NCI-H2107 (cell line): ENCODE data around the gene PRR22.
"Not testable (repeated sequence)": the region's sequence is repeated elsewhere in the genome, so short reads cannot be mapped to it uniquely, and the experiment has no call there.

Experiments
- DNase-seq: peaks from one replicate; lab custom pipeline; 2025; lab: John Stamatoyannopoulos, UW

Gene PRR22

DNA sequence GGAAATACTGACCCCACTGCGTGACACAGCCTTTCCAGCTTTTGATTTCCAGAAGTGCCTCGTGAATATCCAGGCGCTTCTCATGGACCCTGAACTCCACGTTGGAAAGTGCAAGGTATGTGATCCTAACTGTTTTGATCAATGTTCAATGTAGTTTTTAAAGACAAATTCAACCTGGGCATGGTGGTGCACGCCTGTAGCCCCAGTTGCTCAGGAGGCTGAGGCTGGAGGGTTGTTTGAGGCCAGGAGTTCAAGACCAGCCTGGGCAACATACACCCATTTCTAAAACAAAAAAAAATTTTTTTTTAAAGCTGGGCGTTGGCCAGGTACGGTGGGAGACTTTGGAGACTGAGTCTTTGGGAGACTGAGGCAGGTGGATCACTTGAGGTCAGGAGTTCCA, 32.8 kb downstream of the PRR22 start:
- DNase-seq = no peak

GRCh38 chr19:5749505-5749904, 35.0 kb downstream of the PRR22 start:
- DNase-seq = no peak

DNA sequence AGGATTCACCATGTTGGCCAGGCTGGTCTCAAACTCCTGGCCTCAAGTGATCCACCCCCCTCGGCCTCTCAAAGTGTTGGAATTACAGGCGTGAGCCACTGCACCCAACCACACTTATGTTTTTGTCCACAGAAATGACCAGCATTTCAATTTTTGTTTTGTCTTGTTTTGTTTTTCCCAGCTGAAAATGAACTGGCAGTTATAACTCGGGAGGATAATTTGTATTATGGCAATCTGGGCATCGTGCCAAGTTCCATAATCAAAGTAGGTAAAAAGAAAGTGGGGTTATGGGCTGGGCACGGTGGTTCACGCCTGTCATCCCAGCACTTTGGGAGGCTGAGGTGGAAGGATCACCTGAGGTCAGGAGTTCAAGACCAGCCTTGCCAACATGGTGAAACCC, 35.6 kb downstream of the PRR22 start:
- not testable (repeated sequence) for DNase-seq

DNA sequence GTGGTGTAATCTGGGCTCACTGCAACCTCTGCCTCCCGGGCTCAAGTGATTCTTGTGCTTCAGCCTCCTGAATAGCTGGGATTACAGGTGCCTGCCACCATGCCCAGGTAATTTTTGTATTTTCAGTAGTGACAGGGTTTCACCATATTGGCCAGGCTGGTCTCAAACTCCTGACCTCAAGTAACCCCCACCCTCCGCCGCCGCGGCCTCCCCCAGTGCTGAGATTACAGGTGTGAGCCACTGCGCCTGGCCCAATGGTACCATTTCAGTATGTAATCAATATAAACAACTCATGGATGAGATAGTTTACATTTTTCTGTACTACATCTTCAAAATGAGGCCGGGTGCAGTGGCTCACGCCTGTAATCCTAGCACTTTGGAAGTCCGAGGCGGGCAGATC, 39.5 kb downstream of the PRR22 start:
- DNase-seq = not testable (repeated sequence)

DNA sequence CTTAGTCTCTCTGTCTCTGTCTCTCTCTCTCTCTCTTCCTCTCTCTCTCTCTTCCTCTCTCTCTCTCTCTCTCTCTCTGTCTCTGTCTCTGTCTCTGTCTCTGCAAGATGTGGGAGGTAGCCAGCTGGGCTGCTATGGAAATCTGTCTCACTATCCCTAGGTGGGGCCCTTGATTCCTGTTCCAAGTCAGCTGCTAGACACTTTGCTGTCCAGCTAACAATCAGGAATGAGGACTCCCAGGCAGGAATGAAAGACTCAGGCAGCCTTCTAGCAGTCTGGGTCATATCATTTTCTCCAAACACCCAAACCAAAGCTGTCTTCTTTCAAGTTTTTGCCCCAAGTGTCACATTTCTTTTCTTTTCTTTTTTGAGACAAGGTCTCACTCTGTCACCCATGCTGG, 40.9 kb downstream of the PRR22 start:
- DNase-seq = no peak

GRCh38 chr19:5742051-5742450, 42.5 kb downstream of the PRR22 start:
- no peak for DNase-seq

DNA sequence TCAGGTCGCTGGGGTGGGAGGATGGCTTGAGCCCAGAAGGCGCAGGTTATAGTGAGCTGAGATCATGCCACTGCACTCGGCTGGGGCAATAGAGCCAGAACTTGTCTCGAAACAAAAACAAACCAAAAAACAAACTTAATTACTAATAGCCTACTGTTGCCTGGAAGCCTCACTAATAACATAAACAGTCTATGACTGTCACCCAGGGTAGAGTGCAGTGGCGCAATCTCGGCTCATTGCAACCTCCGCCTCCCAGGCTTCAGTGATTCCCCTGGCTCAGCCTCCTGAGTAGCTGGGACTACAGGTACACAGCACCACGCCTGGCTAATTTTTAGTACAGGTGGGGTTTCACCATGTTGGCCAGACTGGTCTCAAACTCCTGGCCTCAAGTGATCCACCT, 46.1 kb downstream of the PRR22 start:
- no peak for DNase-seq

- DNase-seq = not testable (repeated sequence)
Observed at GRCh38 chr19:5733172-5733571, 51.4 kb downstream of the PRR22 start.
